ENCODE measurements around the gene NIBAN1. TPM values are rescaled to one million over a fixed set of nuclear protein-coding genes. Genes with fewer than 3 reads are reported as not detected.

NIBAN1 gene
- total RNA-seq, 6 donors from 2014 or later = 23.0 to 46.3 (median 39.2) TPM

- ATAC-seq (ENCODE audit: low FRiP score in 2 of 2) (peak in 1 of 2 donors; percentile 55), DNase-seq (no peak)
- Histone ChIP-seq H3K9me3 (no peaks in the 10 kb centered on the region), H3K4me1 (no peaks in the 10 kb centered on the region), H3K36me3 (no peaks in the 10 kb centered on the region), H3K27me3 (no peaks in the 10 kb centered on the region), H3K27ac (no peak overlapping the region), H3K4me3 (no peak overlapping the region)
- no peak for TF ChIP-seq EP300 (IDR thresholded peaks at IDR 0.05)
- TF ChIP-seq POLR2A (IDR thresholded peaks at IDR 0.05) = no peak
- TF ChIP-seq CTCF (IDR thresholded peaks at IDR 0.05) = no peak
- no peak for TF ChIP-seq POLR2AphosphoS5 (IDR thresholded peaks at IDR 0.05)
- 93 to 94% methylated on average over 8 of the region's 8 CpGs for WGBS, 2 donors
These were observed 38.1 kb downstream of the NIBAN1 start for GRCh38 chr1:184935920-184936798.

- 89 to 100% methylated on average over 2 of the region's 2 CpGs for WGBS, 2 donors
- TF ChIP-seq POLR2A (IDR thresholded peaks at IDR 0.05) = no peak
- no peak for TF ChIP-seq EP300 (IDR thresholded peaks at IDR 0.05)
- no peak for TF ChIP-seq CTCF (IDR thresholded peaks at IDR 0.05)
- TF ChIP-seq POLR2AphosphoS5 (IDR thresholded peaks at IDR 0.05) = no peak
- DNase-seq = no peak
- H3K4me3 ChIP-seq = no peak overlapping the region
- no peak overlapping the region for H3K27ac ChIP-seq
- H3K9me3 ChIP-seq = no peaks in the 10 kb centered on the region
- H3K36me3 ChIP-seq = no peaks in the 10 kb centered on the region
- H3K4me1 ChIP-seq = peaks cover 8 to 11% (median 10%) of the 10 kb centered on the region in 4 donors
- no peaks in the 10 kb centered on the region for H3K27me3 ChIP-seq
- no peak for ATAC-seq (ENCODE audit: low FRiP score in 2 of 2)
These were observed 40.4 kb downstream of the NIBAN1 start for GRCh38 chr1:184933944-184934343.

GRCh38 chr1:184932319-184932718 is 42.0 kb downstream of the NIBAN1 start:
- Histone ChIP-seq H3K4me1 (peaks cover 8 to 11% (median 10%) of the 10 kb centered on the region in 4 donors), H3K27ac (no peak overlapping the region), H3K36me3 (no peaks in the 10 kb centered on the region), H3K27me3 (no peaks in the 10 kb centered on the region), H3K9me3 (no peaks in the 10 kb centered on the region), H3K4me3 (no peak overlapping the region)
- ATAC-seq (ENCODE audit: low FRiP score in 2 of 2) (no peak), DNase-seq (no peak)
- WGBS, 2 donors = 93 to 95% methylated on average over 6 to 7 of the region's 7 CpGs
- no peak for TF ChIP-seq CTCF (IDR thresholded peaks at IDR 0.05)
- no peak for TF ChIP-seq POLR2AphosphoS5 (IDR thresholded peaks at IDR 0.05)
- no peak for TF ChIP-seq POLR2A (IDR thresholded peaks at IDR 0.05)
- no peak for TF ChIP-seq EP300 (IDR thresholded peaks at IDR 0.05)

- Histone ChIP-seq H3K27me3 (no peaks in the 10 kb centered on the region), H3K4me3 (no peak overlapping the region), H3K9me3 (no peaks in the 10 kb centered on the region), H3K36me3 (no peaks in the 10 kb centered on the region), H3K4me1 (peaks cover 8 to 11% (median 10%) of the 10 kb centered on the region in 4 donors), H3K27ac (no peak overlapping the region)
- WGBS, 2 donors = 50 to 80% methylated on average over 1 of the region's 1 CpG
- TF ChIP-seq POLR2AphosphoS5 (IDR thresholded peaks at IDR 0.05) (no peak), CTCF (IDR thresholded peaks at IDR 0.05) (no peak), EP300 (IDR thresholded peaks at IDR 0.05) (no peak), POLR2A (IDR thresholded peaks at IDR 0.05) (no peak)
- no peak for DNase-seq
- ATAC-seq (ENCODE audit: low FRiP score in 2 of 2) = no peak
These were observed 42.7 kb downstream of the NIBAN1 start for GRCh38 chr1:184931566-184931965.

All from upper lobe of left lung (tissue), 6 donors.